CD4-positive, alpha-beta memory T cell (primary cell): Measurements from ENCODE around the gene TDRD1. TPM values are rescaled to one million over a fixed set of nuclear protein-coding genes. Genes with fewer than 3 reads are reported as not detected.

Experiments
- CTCF ChIA-PET: fragments of 350-600 bp; sonication (Branson Sonifier 250); formaldehyde crosslinking; loops from one replicate; lab custom pipeline; 2021; ENCODE audit warnings: inconsistent platforms; ENCODE audit not compliant: partially characterized antibody; lab: Charles Lee
- POLR2A ChIA-PET: fragments of 350-600 bp; sonication (Branson Sonifier 250); formaldehyde crosslinking; loops from one replicate; lab custom pipeline; 2021; ENCODE audit not compliant: partially characterized antibody; lab: Charles Lee
- DNase-seq, 5 donors: peaks; one replicate each; pipeline versions ENCODE4 v3.0.0 to v3.0.0-alpha.2; 2020 to 2022; ENCODE audit warnings: mixed read lengths in 1 of 5
- H3K27ac ChIP-seq: one replicate; pipeline ENCODE4 v1.7.0; 2013; ENCODE audit warnings: low read depth, low read length
- H3K27me3 ChIP-seq: 2 replicates; pipeline ENCODE4 v1.7.0; 2013; ENCODE audit warnings: mild to moderate bottlenecking, low read length, moderate library complexity; ENCODE audit not compliant: insufficient read depth
- H3K36me3 ChIP-seq: 2 replicates; pipeline ENCODE4 v1.7.0; 2013; ENCODE audit warnings: mild to moderate bottlenecking, low read length, moderate library complexity; ENCODE audit not compliant: insufficient read depth
- H3K4me1 ChIP-seq: 2 replicates; pipeline ENCODE4 v1.7.0; 2013; ENCODE audit warnings: mild to moderate bottlenecking, low read length, moderate library complexity; ENCODE audit not compliant: insufficient read depth
- H3K4me3 ChIP-seq, 2 donors: one replicate each; pipeline ENCODE4 v1.7.0; 2013; ENCODE audit warnings: low read length in 2 of 2, mild to moderate bottlenecking in 1 of 2
- H3K9me3 ChIP-seq, 2 donors: one replicate each; pipeline ENCODE4 v1.7.0; 2013; ENCODE audit warnings: low read length in 2 of 2, control low read depth in 1 of 2; ENCODE audit not compliant: control insufficient read depth in 1 of 2
- H3K27ac Mint-ChIP-seq, 7 donors: one replicate each; pipeline ENCODE4 v1.8.0; 2020 to 2021; ENCODE audit warnings: mixed read lengths in 7 of 7, mild to moderate bottlenecking in 6 of 7, inconsistent platforms in 3 of 7, moderate library complexity in 3 of 7
- H3K27me3 Mint-ChIP-seq, 2 donors: one replicate each; pipeline ENCODE4 v1.8.0; 2020 to 2021; ENCODE audit warnings: mixed read lengths in 2 of 2
- H3K36me3 Mint-ChIP-seq, 2 donors: one replicate each; pipeline ENCODE4 v1.8.0; 2020 to 2021; ENCODE audit warnings: mixed read lengths in 2 of 2, inconsistent platforms in 1 of 2, mild to moderate bottlenecking in 1 of 2
- H3K4me1 Mint-ChIP-seq, 4 donors: one replicate each; pipeline ENCODE4 v1.8.0; 2020 to 2021; ENCODE audit warnings: mixed read lengths in 4 of 4, mild to moderate bottlenecking in 1 of 4
- H3K4me3 Mint-ChIP-seq, 8 donors: one replicate each; pipeline ENCODE4 v1.8.0; 2020 to 2021; ENCODE audit warnings: mixed read lengths in 8 of 8, mild to moderate bottlenecking in 7 of 8, moderate library complexity in 6 of 8, inconsistent platforms in 3 of 8
- H3K9me3 Mint-ChIP-seq, 8 donors: one replicate each; pipeline ENCODE4 v1.8.0; 2020 to 2021; ENCODE audit warnings: mixed read lengths in 8 of 8, mild to moderate bottlenecking in 5 of 8, inconsistent platforms in 3 of 8, moderate library complexity in 1 of 8
- intact Hi-C: fragments of 100-400 bp; cut with micrococcal nuclease; formaldehyde crosslinking; loops from one replicate; pipeline ENCODE4 v1.15.1; 2023
- polyA plus RNA-seq, 2 donors: library from polyadenylated mRNA; unstranded; fragments of 300-500 nt; fragmentation: Illumina TruSeq; gene quantifications; one replicate each; pipeline ENCODE4 v1.2.3, GENCODE V29; 2021
- total RNA-seq, 2 experiments: library from RNA; stranded (reverse); gene quantifications; one replicate each; pipeline ENCODE4 v1.2.3, GENCODE V29; 2021

Gene TDRD1
- total and polyA plus RNA-seq, 4 experiments from 2014 or later: 0.05 to 0.41 (median 0.39) TPM; not detected in 1

- Histone ChIP-seq H3K36me3 (no peaks in the 10 kb centered on the region), H3K4me1 (no peaks in the 10 kb centered on the region), H3K27me3 (no peaks in the 10 kb centered on the region), H3K27ac (no peak overlapping the region), H3K9me3 (no peaks in the 10 kb centered on the region), H3K4me3 (no peak overlapping the region)
- ChIA-PET POLR2A (no interaction called here), CTCF (no interaction called here)
- no peak for DNase-seq
- Mint-ChIP-seq H3K27ac (no peak overlapping the region), H3K9me3 (peaks cover 0 to 3% (median 0%) of the 10 kb centered on the region in 8 donors), H3K4me1 (no peaks in the 10 kb centered on the region), H3K4me3 (no peak overlapping the region), H3K36me3 (no peaks in the 10 kb centered on the region), H3K27me3 (peaks cover 10% of the 10 kb centered on the region in 2 donors)
- intact Hi-C loops: no loop called here
Measured at GRCh38 chr10:114276066-114276465, 96.9 kb downstream of the TDRD1 start.

DNA sequence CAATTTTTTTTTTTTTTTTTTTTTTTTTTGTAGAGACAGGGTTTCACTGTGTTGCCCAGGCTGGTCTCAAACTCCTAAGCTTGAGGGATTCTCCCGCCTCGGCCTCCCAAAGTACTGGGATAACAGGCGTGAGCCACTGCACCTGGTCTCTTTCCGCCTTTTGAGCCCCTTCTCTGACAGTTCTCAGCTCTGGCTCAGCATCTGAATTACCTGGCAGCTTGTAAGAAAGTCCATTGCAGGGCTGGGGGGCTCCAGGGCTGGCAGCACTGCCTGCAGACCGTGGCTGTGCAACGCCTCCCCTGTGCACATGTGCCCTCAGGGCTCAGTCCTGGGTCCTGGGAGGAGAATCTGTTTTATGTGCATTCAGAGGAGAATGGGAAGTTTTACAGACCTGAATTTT lies 97.5 kb downstream of the TDRD1 start:
- Mint-ChIP-seq H3K27me3 (peaks cover 8 to 10% of the 10 kb centered on the region in 2 donors), H3K27ac (no peak overlapping the region), H3K36me3 (no peaks in the 10 kb centered on the region), H3K4me1 (no peaks in the 10 kb centered on the region), H3K9me3 (peaks cover 0 to 3% (median 0%) of the 10 kb centered on the region in 8 donors), H3K4me3 (no peak overlapping the region)
- H3K4me1 ChIP-seq: no peaks in the 10 kb centered on the region
- intact Hi-C loops: no loop called here
- H3K36me3 ChIP-seq: no peaks in the 10 kb centered on the region
- H3K27ac ChIP-seq: no peak overlapping the region
- DNase-seq: no peak
- ChIA-PET POLR2A (no interaction called here), CTCF (no interaction called here)
- H3K4me3 ChIP-seq: no peak overlapping the region
- H3K27me3 ChIP-seq: no peaks in the 10 kb centered on the region
- no peaks in the 10 kb centered on the region for H3K9me3 ChIP-seq

DNA sequence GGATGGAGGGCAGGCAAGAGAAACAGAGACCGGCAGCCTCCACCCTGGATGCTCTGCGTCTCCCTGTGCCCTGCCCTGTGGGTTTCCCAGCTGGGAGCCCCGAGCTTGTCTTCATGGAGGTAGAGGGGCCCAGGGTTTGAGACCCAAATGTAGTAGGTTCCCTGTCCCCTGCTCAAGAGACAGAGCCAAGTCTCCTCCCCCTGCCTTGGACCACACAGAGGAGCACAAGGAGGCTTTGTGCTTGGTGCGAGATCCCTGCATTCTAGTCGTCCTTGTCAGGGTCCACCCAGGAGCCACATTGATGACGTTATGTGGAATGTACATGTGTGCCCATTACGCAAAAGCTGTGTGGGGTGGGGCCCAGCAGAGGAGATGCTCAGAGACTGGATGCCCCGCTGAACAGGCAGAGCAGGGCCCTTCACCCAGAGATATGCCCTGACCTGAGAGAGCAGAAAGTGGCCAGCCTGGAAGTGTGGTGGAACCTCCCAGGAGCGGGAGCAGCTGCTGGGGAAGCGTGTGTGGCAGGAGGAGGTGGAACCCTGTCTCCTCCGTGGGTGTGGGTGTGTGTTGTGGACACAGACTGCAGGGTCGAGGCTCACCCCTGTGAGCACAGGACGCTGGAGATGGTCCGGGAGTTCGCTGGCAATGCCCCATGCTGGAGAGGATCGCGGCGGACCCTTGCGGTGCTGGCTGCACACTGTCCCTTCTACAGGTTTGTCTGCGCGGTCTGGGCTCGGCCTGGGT lies 99.2 kb downstream of the TDRD1 start:
- Mint-ChIP-seq H3K4me3 (no peak overlapping the region), H3K36me3 (no peaks in the 10 kb centered on the region), H3K27me3 (peaks cover 3 to 10% of the 10 kb centered on the region in 2 donors), H3K27ac (no peak overlapping the region), H3K9me3 (peaks cover 0 to 3% (median 0%) of the 10 kb centered on the region in 8 donors), H3K4me1 (no peaks in the 10 kb centered on the region)
- CTCF ChIA-PET: interaction anchor here (1.4 kb wide), 1 partner anchor 25 kb away, joined by 4 read pairs; no protein-coding TSS in a partner anchor
- intact Hi-C loops: no loop called here
- Histone ChIP-seq H3K4me3 (no peak overlapping the region), H3K36me3 (no peaks in the 10 kb centered on the region), H3K27ac (no peak overlapping the region), H3K4me1 (no peaks in the 10 kb centered on the region), H3K9me3 (no peaks in the 10 kb centered on the region), H3K27me3 (no peaks in the 10 kb centered on the region)
- POLR2A ChIA-PET: no interaction called here
- DNase-seq: no peak

DNA sequence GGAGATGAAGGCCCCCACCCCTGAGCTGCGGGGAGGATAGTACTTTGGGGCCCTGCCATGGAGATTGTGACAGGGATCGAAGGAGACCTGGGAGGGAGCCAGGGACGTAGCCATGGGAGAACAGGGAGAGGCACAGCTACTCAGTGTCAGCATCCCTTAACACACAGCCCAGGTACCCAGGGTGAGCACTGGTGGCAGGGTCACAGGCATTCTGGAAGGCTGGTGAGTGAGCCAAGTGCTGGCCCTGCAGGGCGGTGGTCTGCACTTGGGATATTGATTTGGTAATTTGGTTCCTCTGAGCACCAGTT lies 99.7 kb downstream of the TDRD1 start:
- DNase-seq: no peak
- Histone ChIP-seq H3K36me3 (no peaks in the 10 kb centered on the region), H3K27ac (no peak overlapping the region), H3K9me3 (no peaks in the 10 kb centered on the region), H3K27me3 (no peaks in the 10 kb centered on the region), H3K4me1 (no peaks in the 10 kb centered on the region), H3K4me3 (no peak overlapping the region)
- ChIA-PET POLR2A (no interaction called here), CTCF (no interaction called here)
- Mint-ChIP-seq H3K9me3 (peaks cover 0 to 3% (median 0%) of the 10 kb centered on the region in 8 donors), H3K36me3 (no peaks in the 10 kb centered on the region), H3K27ac (no peak overlapping the region), H3K27me3 (peaks cover 3 to 10% of the 10 kb centered on the region in 2 donors), H3K4me3 (no peak overlapping the region), H3K4me1 (no peaks in the 10 kb centered on the region)
- intact Hi-C loops: no loop called here

GRCh38 chr10:114279289-114279688 lies 100.1 kb downstream of the TDRD1 start:
- POLR2A ChIA-PET: no interaction called here
- H3K27ac ChIP-seq: no peak overlapping the region
- Mint-ChIP-seq H3K9me3 (peaks cover 0 to 2% (median 0%) of the 10 kb centered on the region in 8 donors), H3K4me3 (no peak overlapping the region), H3K27me3 (peaks cover 3 to 10% of the 10 kb centered on the region in 2 donors), H3K36me3 (no peaks in the 10 kb centered on the region), H3K27ac (no peak overlapping the region), H3K4me1 (no peaks in the 10 kb centered on the region)
- DNase-seq: no peak
- H3K36me3 ChIP-seq: no peaks in the 10 kb centered on the region
- no peaks in the 10 kb centered on the region for H3K9me3 ChIP-seq
- H3K4me3 ChIP-seq: no peak overlapping the region
- CTCF ChIA-PET: no interaction called here
- no peaks in the 10 kb centered on the region for H3K4me1 ChIP-seq
- intact Hi-C loops: no loop called here
- no peaks in the 10 kb centered on the region for H3K27me3 ChIP-seq

DNA sequence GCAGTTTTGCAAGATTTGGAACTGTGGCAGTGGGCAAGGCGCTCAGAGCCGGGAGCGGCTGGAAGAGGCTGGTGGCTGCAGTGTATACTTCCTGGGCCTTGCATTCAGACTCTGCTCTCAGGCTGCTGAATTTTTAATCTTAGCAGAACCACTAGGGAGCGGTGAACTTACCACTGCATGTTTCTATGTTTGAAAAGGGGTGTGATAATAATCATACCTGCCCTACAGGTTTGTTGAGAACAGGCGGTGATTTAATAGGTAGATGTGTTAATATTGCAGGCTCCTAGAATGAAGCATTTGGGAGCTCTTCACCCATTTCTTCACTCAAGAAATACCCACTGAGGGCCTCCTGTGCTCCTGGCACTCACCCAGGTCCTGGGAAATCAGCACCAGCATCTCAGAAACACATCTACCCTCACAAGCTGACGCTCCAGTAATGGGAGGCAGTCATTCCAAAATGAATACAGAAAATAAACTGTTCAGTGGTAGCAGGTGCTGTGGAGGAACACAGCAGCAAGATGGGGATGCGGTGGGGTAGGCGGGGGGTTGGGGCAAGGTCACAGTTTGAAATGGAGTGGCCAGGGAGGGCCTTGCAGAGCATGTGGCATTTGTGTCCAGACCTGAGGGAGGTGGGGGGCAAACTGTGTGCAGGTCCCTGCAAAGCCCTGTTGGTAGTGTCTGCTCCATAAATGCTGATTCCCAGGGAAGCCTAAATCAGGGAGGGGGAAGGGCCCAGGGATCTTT lies 100.9 kb downstream of the TDRD1 start:
- no peak for DNase-seq
- ChIA-PET CTCF (no interaction called here), POLR2A (no interaction called here)
- Histone ChIP-seq H3K4me3 (no peak overlapping the region), H3K27ac (no peak overlapping the region), H3K4me1 (no peaks in the 10 kb centered on the region), H3K9me3 (no peaks in the 10 kb centered on the region), H3K36me3 (no peaks in the 10 kb centered on the region), H3K27me3 (no peaks in the 10 kb centered on the region)
- H3K9me3 Mint-ChIP-seq: peaks cover 0 to 2% (median 0%) of the 10 kb centered on the region in 8 donors
- no peak overlapping the region for H3K4me3 Mint-ChIP-seq
- H3K36me3 Mint-ChIP-seq: no peaks in the 10 kb centered on the region
- H3K27ac Mint-ChIP-seq: no peak overlapping the region
- intact Hi-C loops: no loop called here
- H3K4me1 Mint-ChIP-seq: no peaks in the 10 kb centered on the region
- peaks cover 3 to 7% of the 10 kb centered on the region in 2 donors for H3K27me3 Mint-ChIP-seq

DNA sequence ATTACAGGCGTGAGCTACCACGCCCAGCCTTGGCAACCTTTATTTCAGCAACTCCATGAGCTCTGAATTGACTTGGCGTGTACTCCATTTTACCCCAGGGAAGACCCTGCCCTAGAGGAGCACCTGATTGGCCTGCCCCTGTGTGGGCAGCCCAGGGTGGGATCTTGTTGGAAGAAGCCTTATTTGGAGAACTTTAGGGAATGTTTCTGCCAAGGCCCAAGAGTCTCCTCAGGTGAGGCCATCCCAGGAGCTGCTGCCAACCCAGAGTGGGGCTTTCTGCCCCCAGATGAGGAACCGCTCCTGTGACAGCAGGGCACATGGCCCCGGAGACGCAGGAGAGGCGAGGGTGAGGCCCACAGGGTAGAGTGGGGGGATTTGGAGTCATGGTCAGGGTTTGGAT lies 101.9 kb downstream of the TDRD1 start:
- DNase-seq: no peak
- H3K27me3 Mint-ChIP-seq: peaks cover 3 to 8% of the 10 kb centered on the region in 2 donors
- intact Hi-C loops: no loop called here
- Histone ChIP-seq H3K36me3 (no peaks in the 10 kb centered on the region), H3K27ac (no peak overlapping the region), H3K4me1 (no peaks in the 10 kb centered on the region), H3K9me3 (no peaks in the 10 kb centered on the region), H3K27me3 (no peaks in the 10 kb centered on the region), H3K4me3 (no peak overlapping the region)
- no peaks in the 10 kb centered on the region for H3K4me1 Mint-ChIP-seq
- H3K36me3 Mint-ChIP-seq: no peaks in the 10 kb centered on the region
- POLR2A ChIA-PET: no interaction called here
- H3K27ac Mint-ChIP-seq: peak overlapping the region in 1 of 7 donors; percentile 9
- CTCF ChIA-PET: interaction anchor here (1.8 kb wide), 1 partner anchor 23 kb away, joined by 5 read pairs; no protein-coding TSS in a partner anchor
- H3K9me3 Mint-ChIP-seq: peaks cover 0 to 2% (median 0%) of the 10 kb centered on the region in 8 donors
- H3K4me3 Mint-ChIP-seq: no peak overlapping the region
